H9 (cell line): ENCODE results near the gene FAM13A. TPM values are rescaled to one million over a fixed set of nuclear protein-coding genes. Genes with fewer than 3 reads are reported as not detected.

Source experiments
- DNase-seq: peaks from one replicate; pipeline ENCODE4 v3.0.0-alpha.2; 2017
- H2AFZ ChIP-seq: one replicate; pipeline ENCODE4 v1.6.1; 2013; ENCODE audit warnings: mild to moderate bottlenecking, low read length, control low read depth, moderate library complexity
- H2AK5ac ChIP-seq: 2 replicates; pipeline ENCODE4 v1.6.1; 2013; ENCODE audit warnings: low read length, control low read depth, mixed read lengths; ENCODE audit not compliant: insufficient read length
- H2BK120ac ChIP-seq: one replicate; pipeline ENCODE4 v1.6.1; 2013; ENCODE audit warnings: low read depth, mild to moderate bottlenecking, low read length, control low read depth, inconsistent platforms; ENCODE audit not compliant: poor library complexity, severe bottlenecking
- H2BK12ac ChIP-seq: 2 replicates; pipeline ENCODE4 v1.6.1; 2013; ENCODE audit warnings: low read length, control low read depth, mixed read lengths, low read depth; ENCODE audit not compliant: insufficient read length
- H2BK15ac ChIP-seq: 2 replicates; pipeline ENCODE4 v1.6.1; 2013; ENCODE audit warnings: low read depth, low read length, control low read depth
- H2BK20ac ChIP-seq: one replicate; pipeline ENCODE4 v1.6.1; 2013; ENCODE audit warnings: low read depth, mild to moderate bottlenecking, low read length, control low read depth, inconsistent platforms; ENCODE audit not compliant: poor library complexity, severe bottlenecking
- H2BK5ac ChIP-seq: 2 replicates; pipeline ENCODE4 v1.6.1; 2013; ENCODE audit warnings: low read length, control low read depth, mixed read lengths; ENCODE audit not compliant: insufficient read length
- H3K14ac ChIP-seq: 2 replicates; pipeline ENCODE4 v1.6.1; 2013; ENCODE audit warnings: low read length, control low read depth; ENCODE audit not compliant: insufficient read depth
- H3K18ac ChIP-seq: 2 replicates; pipeline ENCODE4 v1.6.1; 2013; ENCODE audit warnings: low read depth, mild to moderate bottlenecking, mixed read lengths, low read length, control low read depth; ENCODE audit not compliant: insufficient read length
- H3K23ac ChIP-seq: 2 replicates; pipeline ENCODE4 v1.6.1; 2013; ENCODE audit warnings: low read length, control low read depth, mixed read lengths, low read depth; ENCODE audit not compliant: insufficient read length
- H3K23me2 ChIP-seq: 2 replicates; pipeline ENCODE4 v1.6.1; 2013; ENCODE audit warnings: low read depth, mild to moderate bottlenecking, mixed read lengths, low read length, control low read depth; ENCODE audit not compliant: insufficient read length, poor library complexity, severe bottlenecking
- H3K27ac ChIP-seq: 2 replicates; pipeline ENCODE4 v1.5.1; 2013; ENCODE audit warnings: low read length, control low read depth, mixed read lengths, low read depth; ENCODE audit not compliant: insufficient read length
- H3K27me3 ChIP-seq: 2 replicates; pipeline ENCODE4 v1.6.1; 2013; ENCODE audit warnings: low read length, control low read depth, inconsistent platforms; ENCODE audit not compliant: insufficient read depth
- H3K4ac ChIP-seq: 2 replicates; pipeline ENCODE4 v1.6.1; 2013; ENCODE audit warnings: low read depth, mild to moderate bottlenecking, control low read depth, inconsistent platforms, low read length, moderate library complexity
- H3K4me1 ChIP-seq: 2 replicates; pipeline ENCODE4 v1.6.1; 2013; ENCODE audit warnings: low read length, control low read depth, inconsistent platforms; ENCODE audit not compliant: insufficient read depth
- H3K4me2 ChIP-seq: 2 replicates; pipeline ENCODE4 v1.6.1; 2013; ENCODE audit warnings: low read length, control low read depth, mixed read lengths; ENCODE audit not compliant: insufficient read length, insufficient read depth
- H3K56ac ChIP-seq: 2 replicates; pipeline ENCODE4 v1.6.1; 2013; ENCODE audit warnings: low read depth, mild to moderate bottlenecking, mixed read lengths, low read length, control low read depth; ENCODE audit not compliant: insufficient read length
- H3K79me1 ChIP-seq: 2 replicates; pipeline ENCODE4 v1.6.1; 2013; ENCODE audit warnings: low read depth, mild to moderate bottlenecking, moderate library complexity, low read length, control low read depth, inconsistent platforms; ENCODE audit not compliant: insufficient read depth, poor library complexity, severe bottlenecking
- H3K79me2 ChIP-seq: 2 replicates; pipeline ENCODE4 v1.6.1; 2013; ENCODE audit warnings: low read length, control low read depth, inconsistent platforms; ENCODE audit not compliant: insufficient read depth
- H3K9ac ChIP-seq: 2 replicates; pipeline ENCODE4 v1.6.1; 2013; ENCODE audit warnings: low read length, control low read depth, mixed read lengths; ENCODE audit not compliant: insufficient read length; ENCODE audit errors: extremely low read depth
- H3K9me3 ChIP-seq: one replicate; pipeline ENCODE4 v1.6.1; 2013; ENCODE audit warnings: low read depth, low read length, inconsistent platforms; ENCODE audit not compliant: control insufficient read depth
- H3T11ph ChIP-seq: one replicate; pipeline ENCODE4 v1.6.1; 2013; ENCODE audit warnings: mild to moderate bottlenecking, low read length, control low read depth, inconsistent platforms
- H4K20me1 ChIP-seq: one replicate; pipeline ENCODE4 v1.6.1; 2013; ENCODE audit not compliant: control insufficient read depth, insufficient read length, insufficient read depth
- H4K5ac ChIP-seq: 2 replicates; pipeline ENCODE4 v1.6.1; 2013; ENCODE audit warnings: low read depth, mild to moderate bottlenecking, mixed read lengths, low read length, control low read depth; ENCODE audit not compliant: insufficient read length
- H4K8ac ChIP-seq: replicated peaks from 2 replicates; pipeline ENCODE4 v1.6.1; 2013; ENCODE audit warnings: low read length, control low read depth, mixed read lengths, low read depth; ENCODE audit not compliant: insufficient read length
- H4K91ac ChIP-seq: 2 replicates; pipeline ENCODE4 v1.6.1; 2013; ENCODE audit warnings: low read depth, mild to moderate bottlenecking, moderate library complexity, mixed read lengths, low read length, control low read depth; ENCODE audit not compliant: insufficient read length
- H3K27ac Mint-ChIP-seq, 3 experiments: 2 replicates in 2 of 3; 3 replicates in 1 of 3; pipeline ENCODE4 v1.8.0; 2020 to 2021; ENCODE audit warnings: mixed read lengths in 3 of 3, mild to moderate bottlenecking in 1 of 3, moderate library complexity in 1 of 3
- H3K27me3 Mint-ChIP-seq: 2 replicates; pipeline ENCODE4 v1.8.0; 2021; ENCODE audit warnings: low read depth, mild to moderate bottlenecking, moderate library complexity, mixed read lengths
- H3K36me3 Mint-ChIP-seq, 3 experiments: 2 replicates in 2 of 3; 3 replicates in 1 of 3; pipeline ENCODE4 v1.8.0; 2020 to 2021; ENCODE audit warnings: low read depth in 3 of 3, mixed read lengths in 3 of 3; ENCODE audit not compliant: insufficient read depth in 1 of 3
- H3K4me1 Mint-ChIP-seq, 2 experiments: 2 replicates each; pipeline ENCODE4 v1.8.0; 2020; ENCODE audit warnings: mixed read lengths in 2 of 2
- H3K4me3 Mint-ChIP-seq, 2 experiments: 2 replicates in 1 of 2; 3 replicates in 1 of 2; pipeline ENCODE4 v1.8.0; 2020 to 2021; ENCODE audit warnings: mild to moderate bottlenecking in 2 of 2, mixed read lengths in 2 of 2, moderate library complexity in 1 of 2
- H3K9me3 Mint-ChIP-seq, 2 experiments: 2 replicates in 1 of 2; 3 replicates in 1 of 2; pipeline ENCODE4 v1.8.0; 2020; ENCODE audit warnings: mild to moderate bottlenecking in 2 of 2, mixed read lengths in 2 of 2, moderate library complexity in 1 of 2
- CTCF ChIP-seq: fragments of 200-600 bp; sonication (generic); conservative IDR thresholded peaks from 3 replicates; pipeline ENCODE4 v1.8.0; 2021; ENCODE audit warnings: antibody characterized with exemption, mild to moderate bottlenecking
- WGBS: extraction: QIAGEN DNeasy Blood & Tissue Kit; methylation state at CpG from one replicate; pipeline ENCODE4 v1.1.7; 2013; ENCODE audit warnings: missing lambda C conversion rate, low lambda C conversion rate, mixed read lengths; ENCODE audit not compliant: insufficient read length; ENCODE audit errors: extremely low coverage; 5-methylcytosine and 5-hydroxymethylcytosine counted together
- total RNA-seq: library from RNA; stranded (reverse); gene quantifications from 2 replicates; pipeline ENCODE4 v1.2.1, GENCODE V29; 2021

FAM13A gene
- total RNA-seq, 1 experiment from 2014 or later, result 12.7 TPM

DNA sequence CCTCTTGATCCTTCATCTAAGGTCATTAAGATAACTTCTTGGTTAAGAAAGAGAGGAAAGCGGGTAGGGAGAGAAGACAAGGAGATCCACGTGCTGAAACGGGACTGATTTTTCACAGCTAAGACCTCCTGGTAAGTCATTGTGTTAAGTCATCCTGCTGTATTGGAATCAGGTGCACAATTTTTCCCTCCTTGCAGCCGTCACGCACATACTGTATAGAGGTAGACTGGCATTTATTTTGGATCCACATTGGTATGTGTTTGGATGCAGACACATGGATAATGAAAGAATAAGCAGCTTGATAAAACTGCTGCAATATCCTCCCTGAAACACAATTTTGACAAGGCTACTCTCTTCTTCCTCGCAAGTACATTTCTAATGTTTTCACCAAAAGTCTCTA lies 299.2 kb downstream of the FAM13A start:
- Histone ChIP-seq H3K4ac (no peak overlapping the region), H3K9ac (no peak overlapping the region), H2BK20ac (no peak overlapping the region), H4K8ac (no peak overlapping the region), H4K5ac (no peak overlapping the region), H3K79me1 (no peaks in the 10 kb centered on the region), H2AFZ (no peak overlapping the region), H3K27ac (no peak overlapping the region), H3K18ac (no peak overlapping the region), H3K14ac (no peak overlapping the region), H3K79me2 (no peaks in the 10 kb centered on the region), H3K9me3 (no peaks in the 10 kb centered on the region), H2BK15ac (no peak overlapping the region), H4K91ac (no peak overlapping the region), H3K4me1 (peaks cover 2% of the 10 kb centered on the region; the same call in 1 of the 2 replicates), H4K20me1 (no peaks in the 10 kb centered on the region), H3K56ac (no peak overlapping the region), H2BK5ac (no peak overlapping the region), H2BK120ac (no peak overlapping the region), H3K27me3 (no peaks in the 10 kb centered on the region), H3K23me2 (no peaks in the 10 kb centered on the region), H3T11ph (no peak overlapping the region), H3K4me2 (no peak overlapping the region), H2BK12ac (no peak overlapping the region), H2AK5ac (no peak overlapping the region), H3K23ac (no peak overlapping the region)
- Mint-ChIP-seq H3K4me1 (peaks cover 24 to 31% of the 10 kb centered on the region in 2 experiments), H3K27ac (peak overlapping the region; percentile 37 to 46 (median 38); a peak in 2 of 7 replicates), H3K36me3 (peaks cover 0 to 4% (median 0%) of the 10 kb centered on the region in 3 experiments; a peak in 1 of 7 replicates), H3K4me3 (no peak overlapping the region), H3K9me3 (no peaks in the 10 kb centered on the region), H3K27me3 (no peaks in the 10 kb centered on the region)
- TF ChIP-seq CTCF, result no peak
- no CpG with 5 or more reads among the region's 6 CpGs for WGBS
- DNase-seq, result no peak
